ENCODE results near the gene APBA2. TPM values are rescaled to one million over a fixed set of nuclear protein-coding genes. Genes with fewer than 3 reads are reported as not detected.

Gene APBA2
- total RNA-seq, 1 donor from 2014 or later = 41.0 TPM

DNA sequence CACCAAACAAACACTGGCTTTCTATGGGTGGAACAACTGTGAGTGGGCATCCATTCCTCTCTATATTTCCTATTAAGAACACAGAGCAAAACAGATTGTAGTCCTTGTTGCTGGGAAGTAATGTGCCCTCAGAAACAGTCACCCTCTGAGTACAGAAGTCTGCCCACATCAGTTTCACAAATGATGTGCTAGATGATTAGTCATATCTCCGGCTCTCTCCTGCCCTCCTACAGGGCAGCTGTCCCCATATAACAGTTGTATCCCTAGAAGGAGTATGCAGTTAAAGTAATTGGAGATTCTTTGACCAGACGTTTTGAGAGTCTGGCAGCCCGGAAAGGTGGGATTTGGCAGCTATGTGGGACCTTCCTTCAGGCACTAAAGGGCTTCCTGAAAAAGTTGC, 159.9 kb downstream of the APBA2 start:
- Mint-ChIP-seq H3K4me3 (ENCODE audit: low read depth) (no peak overlapping the region), H3K9me3 (ENCODE audit: low read depth) (no peaks in the 10 kb centered on the region), H3K27ac (no peak overlapping the region), H3K4me1 (ENCODE audit: low read depth) (peaks cover 19% of the 10 kb centered on the region), H3K27me3 (no peaks in the 10 kb centered on the region), H3K36me3 (ENCODE audit: insufficient read depth) (no peaks in the 10 kb centered on the region)
- TF ChIP-seq, protein P1, sequence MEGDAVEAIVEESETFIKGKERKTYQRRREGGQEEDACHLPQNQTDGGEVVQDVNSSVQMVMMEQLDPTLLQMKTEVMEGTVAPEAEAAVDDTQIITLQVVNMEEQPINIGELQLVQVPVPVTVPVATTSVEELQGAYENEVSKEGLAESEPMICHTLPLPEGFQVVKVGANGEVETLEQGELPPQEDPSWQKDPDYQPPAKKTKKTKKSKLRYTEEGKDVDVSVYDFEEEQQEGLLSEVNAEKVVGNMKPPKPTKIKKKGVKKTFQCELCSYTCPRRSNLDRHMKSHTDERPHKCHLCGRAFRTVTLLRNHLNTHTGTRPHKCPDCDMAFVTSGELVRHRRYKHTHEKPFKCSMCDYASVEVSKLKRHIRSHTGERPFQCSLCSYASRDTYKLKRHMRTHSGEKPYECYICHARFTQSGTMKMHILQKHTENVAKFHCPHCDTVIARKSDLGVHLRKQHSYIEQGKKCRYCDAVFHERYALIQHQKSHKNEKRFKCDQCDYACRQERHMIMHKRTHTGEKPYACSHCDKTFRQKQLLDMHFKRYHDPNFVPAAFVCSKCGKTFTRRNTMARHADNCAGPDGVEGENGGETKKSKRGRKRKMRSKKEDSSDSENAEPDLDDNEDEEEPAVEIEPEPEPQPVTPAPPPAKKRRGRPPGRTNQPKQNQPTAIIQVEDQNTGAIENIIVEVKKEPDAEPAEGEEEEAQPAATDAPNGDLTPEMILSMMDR (IDR thresholded peaks at IDR 0.05; ENCODE audit: unreplicated experiment) = no peak
- DNase-seq (ENCODE audit: low spot score, unreplicated experiment) = no peak

DNA sequence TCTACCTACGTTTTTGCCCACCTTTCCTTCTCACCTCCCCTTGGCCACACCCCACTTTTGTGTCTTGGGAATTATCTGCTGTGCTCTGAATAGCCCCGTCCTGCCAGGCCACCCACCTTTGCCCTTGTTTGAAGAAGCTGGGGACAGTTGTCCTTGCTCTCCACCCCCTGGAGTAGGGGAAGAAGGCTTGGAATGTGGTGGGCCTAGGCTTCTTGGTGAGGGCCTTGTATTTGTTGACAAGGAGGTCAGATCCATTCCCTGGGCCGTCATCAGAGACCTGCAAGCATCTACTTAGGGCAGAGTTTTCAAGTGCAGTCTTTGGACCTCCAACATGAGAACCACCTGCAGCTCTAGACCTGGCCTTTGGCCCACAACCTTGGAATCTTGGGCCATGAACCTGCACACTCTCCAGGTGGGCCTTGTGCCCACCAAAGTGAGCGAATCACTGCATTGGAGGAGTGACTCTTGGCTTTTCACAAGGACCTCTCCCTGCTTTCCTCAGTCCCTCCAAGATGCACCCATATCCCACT, 160.6 kb downstream of the APBA2 start:
- Mint-ChIP-seq H3K9me3 (ENCODE audit: low read depth) (no peaks in the 10 kb centered on the region), H3K36me3 (ENCODE audit: insufficient read depth) (no peaks in the 10 kb centered on the region), H3K27me3 (no peaks in the 10 kb centered on the region), H3K4me1 (ENCODE audit: low read depth) (peaks cover 19% of the 10 kb centered on the region), H3K27ac (no peak overlapping the region), H3K4me3 (ENCODE audit: low read depth) (no peak overlapping the region)
- TF ChIP-seq, protein P1 (IDR thresholded peaks at IDR 0.05; ENCODE audit: unreplicated experiment) = no peak
- no peak for DNase-seq (ENCODE audit: low spot score, unreplicated experiment)

DNA sequence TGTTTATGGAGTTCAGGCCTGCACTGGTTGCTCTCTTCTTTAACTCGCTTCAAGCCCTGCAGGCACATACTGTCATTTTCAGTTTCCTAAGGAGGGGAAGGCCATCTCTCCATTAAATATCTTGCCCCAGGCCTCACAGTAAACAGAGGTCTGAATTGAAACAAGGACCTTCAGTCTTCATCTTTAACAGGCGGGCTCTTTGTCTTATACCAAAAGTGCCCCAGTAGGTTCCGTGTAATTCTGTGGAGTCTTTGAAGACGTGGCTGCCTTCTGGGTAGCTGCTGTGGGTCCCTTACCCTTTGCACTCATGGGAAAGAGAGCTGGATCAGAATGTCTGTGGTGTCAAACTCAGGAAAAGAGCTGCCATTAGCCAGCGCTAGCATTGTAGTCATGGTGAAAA, 161.2 kb downstream of the APBA2 start:
- Mint-ChIP-seq H3K27me3 (no peaks in the 10 kb centered on the region), H3K27ac (no peak overlapping the region), H3K9me3 (ENCODE audit: low read depth) (no peaks in the 10 kb centered on the region), H3K4me3 (ENCODE audit: low read depth) (no peak overlapping the region), H3K4me1 (ENCODE audit: low read depth) (peaks cover 19% of the 10 kb centered on the region), H3K36me3 (ENCODE audit: insufficient read depth) (no peaks in the 10 kb centered on the region)
- DNase-seq (ENCODE audit: low spot score, unreplicated experiment) = no peak
- TF ChIP-seq, protein P1 (IDR thresholded peaks at IDR 0.05; ENCODE audit: unreplicated experiment) = no peak

DNA sequence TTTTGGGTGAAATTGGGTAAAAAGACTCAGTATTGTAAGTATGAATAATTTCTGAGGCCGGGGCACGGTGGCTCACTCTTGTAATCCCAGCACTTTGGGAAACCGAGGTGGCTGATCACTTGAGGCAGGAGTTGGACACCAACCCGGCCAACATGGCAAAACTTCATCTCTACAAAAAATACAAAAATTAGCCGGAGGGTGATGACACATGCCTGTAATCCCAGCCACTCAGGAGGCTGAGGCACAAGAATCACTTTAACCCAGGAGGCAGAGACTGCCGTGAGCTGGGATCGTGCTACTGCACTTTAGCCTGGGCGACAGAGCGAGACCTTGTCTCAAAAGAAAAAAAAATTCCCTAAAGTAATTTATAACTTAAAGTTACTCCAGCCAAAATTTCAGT, 162.2 kb downstream of the APBA2 start:
- Mint-ChIP-seq H3K27me3 (no peaks in the 10 kb centered on the region), H3K36me3 (ENCODE audit: insufficient read depth) (peaks cover 2% of the 10 kb centered on the region), H3K9me3 (ENCODE audit: low read depth) (peaks cover 3% of the 10 kb centered on the region), H3K4me3 (ENCODE audit: low read depth) (no peak overlapping the region), H3K27ac (no peak overlapping the region), H3K4me1 (ENCODE audit: low read depth) (peaks cover 15% of the 10 kb centered on the region)
- TF ChIP-seq, protein P1 (IDR thresholded peaks at IDR 0.05; ENCODE audit: unreplicated experiment) = no peak
- no peak for DNase-seq (ENCODE audit: low spot score, unreplicated experiment)

DNA sequence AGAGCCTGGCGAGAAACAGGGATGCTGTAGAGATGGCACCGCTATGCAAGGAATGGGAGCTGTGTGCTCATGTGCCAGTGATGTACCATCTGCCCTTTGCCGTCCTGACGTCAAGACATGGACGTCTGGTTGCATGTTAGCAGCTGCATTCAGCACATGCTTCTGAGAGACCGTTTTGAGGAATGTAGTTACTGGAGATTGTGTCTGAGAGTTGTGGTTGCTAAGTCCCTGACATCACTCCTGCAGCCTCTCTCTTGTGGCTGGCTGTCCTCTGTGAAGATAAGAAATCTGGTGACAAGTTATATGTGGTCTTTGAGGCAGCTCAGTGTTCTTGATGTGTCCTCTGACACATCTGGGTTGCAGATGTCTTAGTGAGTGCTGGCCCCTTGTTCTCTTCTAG, 165.1 kb downstream of the APBA2 start:
- Mint-ChIP-seq H3K4me3 (ENCODE audit: low read depth) (no peak overlapping the region), H3K27ac (no peak overlapping the region), H3K27me3 (no peaks in the 10 kb centered on the region), H3K36me3 (ENCODE audit: insufficient read depth) (peaks cover 5% of the 10 kb centered on the region), H3K9me3 (ENCODE audit: low read depth) (peaks cover 3% of the 10 kb centered on the region), H3K4me1 (ENCODE audit: low read depth) (peaks cover 5% of the 10 kb centered on the region)
- DNase-seq (ENCODE audit: low spot score, unreplicated experiment) = no peak
- TF ChIP-seq, protein P1 (IDR thresholded peaks at IDR 0.05; ENCODE audit: unreplicated experiment) = no peak

All from progenitor cell of endocrine pancreas (in vitro differentiated cells).